HG03095 (cell line): ENCODE results near the gene MOCS2.

ENCODE experiments used
- ATAC-seq: cut with Tn5 transposase; IDR thresholded peaks from one replicate; pipeline ENCODE4 v1.9.1; 2021; ENCODE audit warnings: moderate library complexity; ENCODE audit not compliant: unreplicated experiment

The MOCS2 gene

DNA sequence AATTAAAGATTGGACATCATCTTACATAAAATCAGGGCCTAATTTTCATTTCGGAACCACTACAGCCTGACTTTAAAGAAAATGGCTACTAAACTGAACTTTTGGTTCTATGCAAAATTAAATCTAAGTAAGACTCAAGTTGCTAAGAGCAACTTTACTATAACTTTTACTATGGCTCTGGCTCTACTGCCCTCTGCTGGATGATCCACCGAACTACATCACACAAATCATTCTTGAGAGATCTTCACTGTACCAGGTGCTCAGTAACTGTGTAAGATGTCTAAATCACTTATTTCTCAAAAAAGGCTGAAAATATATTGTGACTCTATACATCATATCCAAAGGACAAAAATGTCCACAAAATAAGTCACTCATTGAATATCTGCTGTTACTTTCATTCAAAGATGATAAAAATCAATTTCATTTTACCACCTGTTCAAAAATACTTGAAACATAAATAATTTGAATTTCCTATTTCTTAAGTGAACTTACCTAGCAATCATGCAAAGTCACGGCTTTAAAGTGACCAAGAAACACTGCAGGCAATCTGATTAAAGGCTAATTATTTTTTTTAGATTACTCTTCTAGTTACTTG lies 13.5 kb downstream of the MOCS2 start:
- peak; percentile 80 for ATAC-seq

DNA sequence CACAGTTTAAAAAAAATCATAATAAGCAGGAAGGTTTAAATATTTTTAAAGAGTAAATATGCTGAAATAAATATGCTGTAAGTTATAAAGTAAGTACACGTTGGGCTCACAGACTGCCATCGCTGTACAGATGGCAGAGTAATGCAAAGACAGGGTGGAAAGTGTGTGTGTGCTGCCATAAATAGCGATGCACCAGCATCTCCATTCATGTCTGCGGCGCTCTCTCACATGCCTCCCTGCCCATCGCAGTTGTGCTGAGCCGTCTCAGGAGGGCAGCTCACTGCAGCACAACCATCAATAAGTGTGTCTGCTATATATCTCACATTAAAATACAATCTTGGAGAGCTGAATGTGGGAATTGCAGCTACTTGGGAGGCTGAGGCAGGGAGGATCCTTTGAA lies 14.3 kb downstream of the MOCS2 start:
- ATAC-seq: no peak

DNA sequence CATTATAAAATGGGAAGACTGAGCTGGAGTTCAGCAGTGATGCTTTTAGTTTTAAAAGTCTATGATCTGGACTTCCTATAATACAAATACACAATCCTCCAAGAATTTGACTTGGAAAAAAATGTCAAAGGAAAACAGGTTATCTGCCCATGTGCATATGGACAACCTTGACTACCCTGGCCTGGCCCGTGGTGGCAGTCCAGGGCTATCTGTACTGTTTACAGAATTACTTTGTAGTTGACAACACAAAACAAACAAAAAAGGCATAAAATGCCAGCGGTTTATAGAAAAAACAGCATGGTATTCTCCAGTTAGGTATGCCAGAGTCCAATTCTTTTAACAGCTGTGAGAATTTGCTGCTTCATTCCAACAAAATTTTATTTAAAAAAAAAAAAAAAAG lies 17.3 kb downstream of the MOCS2 start:
- no peak for ATAC-seq

DNA sequence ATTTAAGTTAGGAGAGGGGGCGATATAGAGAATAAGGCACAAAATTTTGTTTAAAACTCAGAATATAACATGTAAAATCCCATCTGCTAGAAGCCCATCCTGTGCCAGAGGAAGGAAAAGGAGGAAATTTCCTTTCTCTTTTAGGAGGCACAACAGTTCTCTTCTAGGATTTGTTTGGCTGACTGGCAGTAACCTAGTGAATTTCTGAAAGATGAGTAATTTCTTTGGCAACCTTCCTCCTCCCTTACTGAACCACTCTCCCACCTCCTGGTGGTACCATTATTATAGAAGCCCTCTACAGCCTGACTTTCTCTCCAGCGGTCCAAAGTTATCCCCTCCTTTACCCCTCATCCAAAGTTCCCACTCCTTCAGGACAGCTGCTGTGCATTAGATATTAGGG lies 18.3 kb downstream of the MOCS2 start:
- no peak for ATAC-seq

DNA sequence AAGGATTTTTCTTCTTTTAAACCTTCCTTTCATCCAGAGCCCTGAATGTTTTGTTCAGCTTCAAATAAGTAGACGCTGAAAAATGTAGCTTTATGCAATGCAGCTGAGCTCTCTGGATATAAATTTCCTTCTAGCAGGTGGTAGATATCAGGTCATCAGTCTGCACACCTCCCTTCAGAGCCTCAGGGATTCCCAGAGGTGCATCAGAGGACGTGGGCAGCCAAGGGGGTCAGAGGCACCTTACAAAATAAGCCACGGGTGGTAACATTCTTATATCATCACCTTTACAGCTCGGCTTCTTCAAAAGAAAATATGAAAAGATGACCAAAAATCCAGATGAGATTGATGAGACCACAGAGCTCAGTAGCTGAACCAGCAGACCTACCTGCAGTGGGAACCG lies 19.3 kb downstream of the MOCS2 start:
- ATAC-seq: no peak

DNA sequence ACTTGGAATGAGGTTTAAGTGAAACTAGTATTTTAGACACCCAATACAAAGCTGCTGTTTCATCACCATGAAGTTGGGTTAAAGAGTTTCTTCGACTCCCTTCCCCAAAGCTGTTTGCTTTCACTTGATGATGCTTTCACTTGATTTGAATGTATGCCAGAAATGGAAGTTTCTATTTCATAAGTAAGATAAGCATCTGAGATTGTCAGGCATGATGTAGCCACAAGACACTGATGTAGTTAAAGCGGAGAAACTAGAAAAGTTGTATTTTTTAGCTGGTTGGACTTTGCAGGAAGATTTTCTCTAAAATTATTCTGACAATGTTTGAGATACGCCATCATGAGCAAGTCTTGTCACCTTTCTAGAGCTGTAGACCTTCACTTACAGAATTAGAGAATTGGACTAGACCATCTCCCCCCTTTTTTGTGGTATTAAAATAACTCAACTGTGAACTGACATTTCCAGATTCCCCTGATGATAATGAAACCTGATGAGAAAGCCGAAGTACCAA lies 20.0 kb downstream of the MOCS2 start:
- ATAC-seq: peak; percentile 84

DNA sequence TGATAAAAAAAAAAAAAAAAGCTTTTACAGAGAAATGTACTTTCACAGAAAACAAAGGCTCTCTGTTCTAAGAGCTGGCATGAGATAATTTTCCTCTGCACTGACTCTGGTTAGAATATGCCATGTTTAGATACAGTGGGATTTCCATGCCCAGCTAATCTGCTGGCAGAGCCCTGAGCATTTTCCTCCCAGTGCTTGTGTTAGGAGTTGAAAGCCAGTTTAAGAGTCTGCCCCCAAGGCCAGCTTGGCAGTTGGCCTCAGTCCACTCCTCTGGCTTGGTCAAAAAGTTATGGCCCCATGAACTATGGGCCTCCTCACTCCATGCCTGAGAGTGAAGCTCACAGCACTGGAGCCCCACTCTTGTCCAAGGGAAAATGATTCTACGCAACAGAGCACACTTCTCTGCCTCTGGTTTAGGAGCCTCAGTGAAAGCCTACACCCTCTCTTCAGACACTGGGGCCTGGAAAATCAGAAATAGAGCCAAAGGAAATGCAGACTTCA lies 21.9 kb downstream of the MOCS2 start:
- ATAC-seq: no peak

DNA sequence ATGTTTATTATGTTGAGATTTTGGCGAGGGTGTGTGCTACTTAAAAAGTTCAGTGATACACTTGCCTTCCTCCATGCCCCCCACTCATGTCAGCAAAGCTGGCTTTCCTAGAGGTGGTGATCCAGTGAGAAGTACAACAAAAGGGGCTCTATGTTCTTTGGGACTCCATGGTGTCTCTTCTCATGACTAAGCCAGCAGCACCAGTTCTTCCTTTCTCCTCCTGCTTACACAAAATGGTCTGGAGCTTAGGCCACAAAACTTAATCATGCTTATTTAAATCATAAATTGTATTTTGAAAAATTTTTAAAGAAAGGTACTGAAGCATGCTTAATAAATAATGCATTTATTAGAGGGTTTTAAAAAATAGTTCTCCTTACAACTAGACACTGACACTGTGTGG lies 22.4 kb downstream of the MOCS2 start:
- ATAC-seq: no peak

DNA sequence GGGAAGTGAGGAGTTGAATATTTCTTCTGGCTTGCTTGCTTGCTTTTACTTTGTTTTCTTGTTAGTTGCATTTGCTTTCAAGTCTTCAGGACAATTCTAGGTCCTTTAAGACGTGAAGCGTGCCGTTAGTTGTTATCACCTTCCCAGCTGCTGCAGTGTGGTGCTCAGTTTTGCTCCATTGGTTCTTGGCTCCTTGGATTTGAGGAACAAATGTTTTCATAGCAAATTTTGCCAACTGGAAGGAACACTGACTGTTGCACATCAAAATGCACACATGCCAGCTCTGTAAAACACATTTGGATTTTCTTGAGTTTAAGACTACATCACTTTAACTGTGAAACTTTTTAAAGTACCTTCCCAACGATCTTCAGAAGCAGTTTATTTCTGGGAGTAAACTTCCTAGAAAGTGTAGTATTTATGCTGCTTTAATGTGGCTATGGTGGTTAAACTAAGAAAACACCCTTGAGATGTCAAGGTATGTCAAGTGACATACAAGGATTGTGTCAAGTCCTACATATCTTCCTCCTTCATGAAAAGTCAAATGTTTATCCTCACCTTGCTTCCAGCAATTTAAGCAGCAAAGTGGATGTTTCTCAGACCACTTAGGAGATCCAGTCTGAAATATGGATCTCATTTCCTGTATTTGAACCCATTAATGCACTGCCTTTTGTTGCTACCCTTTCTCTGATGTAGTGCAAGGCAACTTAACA lies 24.9 kb downstream of the MOCS2 start:
- ATAC-seq: no peak

DNA sequence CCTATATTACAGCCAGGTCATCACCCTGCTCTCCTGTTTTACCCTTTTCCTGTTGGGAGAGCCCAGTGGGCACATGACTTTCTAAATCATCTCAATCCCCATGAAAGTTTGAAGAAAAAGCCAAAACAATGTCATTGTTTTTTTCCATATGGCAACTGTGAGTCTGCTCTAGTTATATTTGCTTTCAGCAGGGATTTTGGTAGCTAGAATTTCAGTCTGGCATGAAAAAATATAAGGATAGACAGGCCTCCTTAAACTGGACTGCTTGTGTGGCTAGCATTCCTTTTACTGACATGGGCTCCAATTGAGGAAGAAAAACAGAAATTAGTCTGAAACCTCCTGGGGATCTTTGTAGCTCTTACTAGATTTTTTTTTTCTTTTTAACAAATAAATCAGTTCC lies 25.6 kb downstream of the MOCS2 start:
- ATAC-seq: no peak

DNA sequence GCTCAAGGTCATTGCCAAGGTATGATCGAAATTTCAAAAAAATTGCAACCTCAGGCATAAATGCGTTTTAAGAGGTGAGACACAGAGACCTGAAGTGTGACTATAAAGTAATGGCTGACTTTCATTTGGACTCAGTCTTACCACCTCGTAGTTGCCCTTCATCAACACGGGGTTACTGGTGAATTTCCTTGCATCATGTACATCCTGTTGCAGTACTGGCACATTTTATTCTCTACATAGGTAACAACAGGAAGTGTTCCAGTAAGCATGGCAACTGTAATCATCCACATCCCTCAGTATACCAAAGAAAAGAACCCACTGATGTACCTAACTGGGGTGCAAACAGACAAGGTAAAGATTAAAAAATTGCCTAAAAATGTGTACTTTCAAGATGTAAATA lies 29.3 kb downstream of the MOCS2 start:
- no peak for ATAC-seq

DNA sequence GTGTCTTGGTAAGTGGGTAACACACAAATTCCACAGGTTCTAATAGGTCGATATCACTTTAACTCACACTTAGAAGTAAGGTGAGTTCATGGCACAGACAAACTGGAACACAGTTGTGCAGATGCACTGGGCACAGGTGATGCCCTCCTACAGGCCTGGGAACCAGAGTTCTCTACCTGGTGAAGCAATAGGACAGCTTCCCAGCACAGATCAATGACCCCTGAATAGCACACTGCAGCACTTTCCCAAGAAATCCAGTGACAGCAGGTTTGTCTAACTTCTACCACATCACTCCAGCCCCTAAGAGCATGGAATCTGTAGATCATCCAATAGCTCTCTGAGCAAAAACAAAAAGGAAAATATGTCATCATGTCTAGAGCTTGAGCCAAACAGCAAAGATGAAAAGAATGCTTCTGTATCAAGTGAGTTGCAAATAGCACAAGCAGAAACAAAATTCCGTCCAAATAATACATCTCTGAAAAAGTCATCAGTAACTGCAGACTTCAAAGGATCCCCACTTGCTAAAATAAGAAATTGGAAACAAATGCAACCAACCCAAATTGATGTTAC lies 33.5 kb downstream of the MOCS2 start:
- no peak for ATAC-seq

DNA sequence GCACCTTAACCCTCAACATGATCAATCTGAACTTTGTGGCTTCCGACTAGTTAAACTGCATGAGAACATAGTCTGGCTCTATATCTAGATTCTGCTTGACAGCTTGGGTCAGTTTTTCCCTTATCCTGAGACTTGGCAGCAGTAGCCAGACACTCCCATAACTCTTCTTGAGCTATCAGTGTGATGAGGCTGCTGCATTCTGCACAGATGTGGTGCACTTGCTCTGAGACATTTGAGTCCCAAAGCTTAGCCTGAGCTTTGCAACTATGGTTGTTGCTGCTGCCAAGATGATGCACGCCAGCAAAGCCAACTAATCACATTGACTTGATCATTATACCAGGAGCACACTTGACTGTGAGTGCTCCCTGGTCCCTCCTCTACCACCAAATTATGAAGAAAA lies 36.2 kb downstream of the MOCS2 start:
- ATAC-seq: no peak

DNA sequence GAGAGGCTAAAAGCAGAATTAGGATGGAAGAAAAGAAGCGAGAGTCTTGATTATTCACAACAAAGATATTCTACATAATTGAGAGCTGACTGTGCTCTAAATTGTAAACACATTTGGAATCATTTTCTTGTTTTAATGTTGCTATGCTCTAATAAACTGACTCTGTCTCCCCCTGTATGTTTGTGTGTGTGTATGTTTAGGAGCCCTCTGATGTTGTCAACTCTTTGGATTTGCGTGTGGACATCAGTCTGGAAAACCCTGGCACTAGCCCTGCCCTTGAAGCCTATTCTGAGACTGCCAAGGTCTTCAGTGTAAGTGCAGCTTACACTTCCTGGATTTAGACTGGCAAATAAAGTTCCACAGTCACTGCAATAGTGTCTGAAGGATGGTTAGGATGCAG lies 37.8 kb downstream of the MOCS2 start:
- ATAC-seq: no peak

DNA sequence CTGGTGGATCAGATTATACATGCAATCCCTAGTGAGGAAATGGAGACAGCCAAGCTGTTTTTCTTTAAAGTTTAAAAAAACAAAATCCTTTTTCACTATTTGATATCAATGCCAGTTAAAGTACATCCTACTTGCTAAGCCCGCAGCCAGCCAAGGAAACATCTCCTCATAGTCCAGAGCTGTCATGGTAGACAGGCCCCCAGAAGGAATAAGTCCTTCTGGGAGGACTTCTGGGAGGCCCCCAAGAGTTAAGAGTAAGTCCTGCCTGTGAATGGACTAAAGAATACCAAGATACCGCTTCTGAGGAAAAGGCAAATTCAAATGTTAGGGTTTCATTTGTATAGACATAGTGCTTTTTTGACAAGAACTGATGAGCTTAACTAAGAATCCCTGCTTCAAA lies 38.3 kb downstream of the MOCS2 start:
- ATAC-seq: no peak

DNA sequence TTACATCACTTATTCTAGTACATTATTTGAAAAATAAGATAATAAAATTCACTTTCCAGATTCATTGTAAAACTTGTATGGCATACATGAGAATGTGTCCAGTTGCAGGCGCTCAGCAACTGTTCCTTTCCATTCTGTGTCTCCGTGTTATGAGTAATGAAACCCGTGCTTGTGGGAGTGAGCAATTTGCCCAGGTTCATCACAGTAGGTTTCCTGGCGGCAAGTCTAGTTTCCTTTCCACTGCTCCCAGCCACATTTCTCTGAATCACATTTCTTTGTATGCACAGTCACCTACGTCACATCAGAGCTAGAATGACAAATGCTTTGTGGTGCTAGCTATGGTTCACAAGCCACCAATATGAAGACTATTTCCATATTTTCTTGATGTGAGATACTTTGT lies 39.9 kb downstream of the MOCS2 start:
- ATAC-seq: no peak

DNA sequence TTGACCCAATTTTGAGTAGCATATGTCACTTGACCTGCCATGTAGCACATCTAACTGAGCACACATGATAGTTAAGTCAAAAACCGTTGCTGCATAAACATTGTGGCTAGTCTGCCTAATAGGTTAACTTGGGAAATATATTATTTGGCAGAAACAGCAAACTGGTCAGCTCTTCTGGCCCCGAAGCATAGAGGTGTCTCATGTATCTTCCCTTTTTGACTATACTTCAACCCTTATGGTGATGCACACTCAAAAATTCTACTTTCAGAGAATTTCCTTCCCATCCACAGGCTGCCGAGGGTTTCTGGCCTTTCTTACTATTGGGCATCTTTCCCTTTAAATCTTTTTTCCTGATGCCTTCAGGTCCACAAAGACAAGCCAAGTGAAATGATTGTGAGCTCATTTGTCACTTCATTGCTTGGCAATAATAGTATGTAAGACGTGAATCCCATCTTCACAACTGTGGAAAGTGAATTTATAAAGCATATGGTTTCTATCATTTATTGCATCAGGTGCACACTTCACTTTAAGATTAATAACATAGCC lies 41.2 kb downstream of the MOCS2 start:
- ATAC-seq: no peak

DNA sequence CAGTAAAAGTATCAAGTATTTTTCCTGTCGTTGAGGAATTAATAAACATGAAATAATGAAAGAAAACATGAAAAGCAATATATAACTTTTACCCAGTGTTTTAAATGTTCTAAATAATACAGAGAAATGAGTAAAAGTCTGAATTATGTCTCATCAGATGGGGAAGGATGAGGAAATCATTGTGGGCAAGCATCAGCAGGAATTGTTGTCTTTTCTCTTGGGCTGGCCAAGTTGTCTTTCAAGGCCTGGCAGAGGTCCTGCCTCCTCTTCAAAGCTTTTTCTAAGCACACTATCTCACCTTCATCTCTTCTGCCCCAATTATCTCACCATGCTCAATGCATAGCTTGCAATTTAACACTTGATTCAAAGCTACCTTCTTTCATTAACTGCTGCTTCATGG lies 41.9 kb downstream of the MOCS2 start:
- no peak for ATAC-seq

DNA sequence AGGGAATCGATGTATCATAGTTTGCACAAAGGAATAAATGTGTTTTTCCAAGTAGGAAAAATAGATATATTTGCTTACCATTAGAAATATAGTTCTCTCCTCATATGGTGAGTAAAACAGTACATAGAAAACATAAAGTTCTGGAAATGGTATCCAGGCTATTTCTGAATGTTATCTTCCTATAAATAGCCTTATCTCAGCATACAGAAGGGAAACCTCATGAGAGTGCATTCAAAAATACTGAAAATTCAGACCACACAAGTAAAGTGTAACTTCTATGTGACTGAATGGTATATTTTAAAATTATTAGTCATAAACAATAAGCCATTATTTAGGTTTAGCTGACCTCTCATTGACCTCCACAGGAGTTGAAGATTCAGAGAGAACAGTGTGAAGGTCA lies 43.5 kb downstream of the MOCS2 start:
- no peak for ATAC-seq

DNA sequence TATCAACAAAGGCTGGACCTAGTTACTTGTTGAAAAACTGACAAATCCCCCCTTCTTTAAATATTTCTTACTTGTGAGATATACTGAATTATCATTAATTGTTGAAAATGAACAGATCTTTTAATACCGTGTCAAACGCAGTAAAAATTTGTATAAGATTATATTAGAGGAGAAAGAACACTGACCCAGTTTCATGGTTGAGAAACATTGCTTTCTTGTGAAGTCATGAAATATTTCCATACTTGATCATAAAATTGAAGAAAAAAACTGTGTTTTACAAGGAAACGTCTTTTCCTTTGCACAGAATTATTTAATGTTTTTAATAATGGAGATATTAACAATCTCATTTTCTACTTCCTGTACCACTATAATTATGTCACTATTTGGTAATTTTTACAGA lies 45.8 kb downstream of the MOCS2 start:
- no peak for ATAC-seq

DNA sequence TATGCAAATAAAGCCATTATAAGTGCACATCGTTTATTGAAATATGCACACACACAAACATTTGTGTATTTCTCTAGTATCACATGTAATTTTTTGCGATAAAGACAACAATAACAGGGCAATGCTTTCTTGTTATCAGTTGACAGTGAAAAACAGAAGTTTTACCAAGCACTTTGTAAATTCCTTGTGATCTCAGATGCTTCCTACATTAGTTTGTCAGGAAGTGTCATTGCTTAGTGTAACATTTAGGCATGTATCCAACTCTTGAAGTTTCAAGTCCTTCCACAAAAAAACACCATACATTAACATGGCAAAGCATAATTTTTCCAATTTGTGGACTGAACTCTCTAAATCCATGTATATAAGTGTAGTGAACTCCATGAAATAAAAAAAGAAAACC lies 46.4 kb downstream of the MOCS2 start:
- no peak for ATAC-seq

DNA sequence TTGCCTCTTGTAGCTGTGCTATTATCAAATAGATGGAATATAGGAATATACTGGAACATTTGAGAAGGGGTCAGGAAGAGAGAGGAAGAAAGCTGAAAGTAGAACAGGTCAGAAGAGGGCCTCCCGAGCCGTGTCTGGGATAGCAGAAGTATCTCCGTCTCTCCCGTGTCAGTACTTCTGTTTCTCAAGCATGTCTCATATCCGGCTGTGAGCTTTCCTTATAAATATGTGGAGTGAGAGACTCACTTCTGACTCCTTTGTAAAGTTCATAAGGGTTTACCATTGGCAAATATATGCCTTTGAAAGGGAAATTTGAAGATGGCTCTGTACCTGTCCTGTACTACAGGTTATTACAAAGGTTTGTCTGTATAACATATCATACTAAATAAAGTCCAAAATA lies 50.3 kb downstream of the MOCS2 start:
- no peak for ATAC-seq
